CD14-positive monocyte (primary cell): ENCODE measurements around the gene TNIP1. TPM values are rescaled to one million over a fixed set of nuclear protein-coding genes. Genes with fewer than 3 reads are reported as not detected.
A peak's percentile ranks its signal among the peaks of the same experiment; 100 is the strongest.

Experiments used
- DNase-seq, 3 donors: peaks; one replicate each; pipeline ENCODE4 v3.0.0-alpha.2; 2011 to 2022
- H2AFZ ChIP-seq: 2 replicates; pipeline ENCODE4 v1.6.0; 2012; ENCODE audit warnings: mild to moderate bottlenecking, low read depth, low read length, inconsistent platforms; ENCODE audit not compliant: insufficient read depth, poor library complexity, severe bottlenecking
- H3K27ac ChIP-seq, 2 donors: 1 replicate in 1 of 2; 2 replicates in 1 of 2; pipeline ENCODE4 v1.5.1; 2012 to 2013; ENCODE audit warnings: low read length in 2 of 2, control low read depth in 1 of 2, inconsistent platforms in 1 of 2, low read depth in 1 of 2, mild to moderate bottlenecking in 1 of 2
- H3K27me3 ChIP-seq, 2 donors: one replicate each; pipeline versions ENCODE4 v1.6.0 to v1.6.1; 2011 to 2013; ENCODE audit warnings: low read length in 2 of 2; ENCODE audit not compliant: control insufficient read depth in 2 of 2, insufficient read depth in 2 of 2
- H3K36me3 ChIP-seq, 2 donors: replicated peaks in 1 of 2; 1 replicate in 1 of 2; 2 replicates in 1 of 2; pipeline versions ENCODE4 v1.5.1 to v1.6.1; 2012 to 2013; ENCODE audit warnings: low read length in 2 of 2, control low read depth in 1 of 2, inconsistent platforms in 1 of 2, mild to moderate bottlenecking in 1 of 2; ENCODE audit not compliant: insufficient read depth in 2 of 2, control insufficient read depth in 1 of 2
- H3K4me1 ChIP-seq, 2 donors: 1 replicate in 1 of 2; 2 replicates in 1 of 2; pipeline versions ENCODE4 v1.5.1 to v1.6.1; 2012 to 2013; ENCODE audit warnings: low read length in 2 of 2, control low read depth in 1 of 2, inconsistent platforms in 1 of 2, mild to moderate bottlenecking in 1 of 2, moderate library complexity in 1 of 2; ENCODE audit not compliant: insufficient read depth in 2 of 2, control insufficient read depth in 1 of 2
- H3K4me2 ChIP-seq: replicated peaks from 2 replicates; pipeline ENCODE3; 2012; ENCODE audit warnings: low read length, moderate library complexity, mild to moderate bottlenecking; ENCODE audit not compliant: poor library complexity, severe bottlenecking; ENCODE audit errors: extremely low read depth
- H3K4me3 ChIP-seq, 3 experiments: fragments of 200-600 bp in 1 of 3; sonication (generic) in 1 of 3; replicated peaks in 1 of 3; 1 replicate in 2 of 3; 2 replicates in 1 of 3; pipeline ENCODE4 v1.5.1; 2011 to 2013; ENCODE audit warnings: low read length in 3 of 3, mild to moderate bottlenecking in 3 of 3, control low read depth in 2 of 3, low read depth in 2 of 3, inconsistent platforms in 1 of 3, moderate library complexity in 1 of 3
- H3K79me2 ChIP-seq: 2 replicates; pipeline ENCODE4 v1.6.0; 2012; ENCODE audit warnings: mild to moderate bottlenecking, control low read depth, inconsistent platforms, low read length, moderate library complexity; ENCODE audit not compliant: insufficient read depth
- H3K9ac ChIP-seq: 2 replicates; pipeline ENCODE4 v1.6.0; 2017; ENCODE audit warnings: low read length, mild to moderate bottlenecking; ENCODE audit not compliant: insufficient read depth, poor library complexity, severe bottlenecking
- H3K9me3 ChIP-seq, 2 donors: replicated peaks in 1 of 2; 1 replicate in 1 of 2; 2 replicates in 1 of 2; pipeline versions ENCODE4 v1.5.1 to v1.6.1; 2012 to 2013; ENCODE audit warnings: low read length in 2 of 2, control low read depth in 1 of 2; ENCODE audit not compliant: control insufficient read depth in 1 of 2, insufficient read depth in 1 of 2
- H4K20me1 ChIP-seq: 2 replicates; pipeline ENCODE4 v1.6.0; 2012; ENCODE audit warnings: mild to moderate bottlenecking, low read length, control low read depth, moderate library complexity; ENCODE audit not compliant: insufficient read depth
- H3K27ac Mint-ChIP-seq, 7 donors: one replicate each; pipeline ENCODE4 v1.8.0; 2020; ENCODE audit warnings: mild to moderate bottlenecking in 7 of 7, mixed read lengths in 7 of 7, moderate library complexity in 6 of 7, inconsistent platforms in 2 of 7
- H3K27me3 Mint-ChIP-seq, 3 donors: one replicate each; pipeline ENCODE4 v1.8.0; 2021 to 2022; ENCODE audit warnings: low read depth in 3 of 3, mild to moderate bottlenecking in 3 of 3, mixed read lengths in 3 of 3, moderate library complexity in 3 of 3, inconsistent platforms in 1 of 3
- H3K36me3 Mint-ChIP-seq, 2 donors: one replicate each; pipeline ENCODE4 v1.8.0; 2020; ENCODE audit warnings: mixed read lengths in 2 of 2, inconsistent platforms in 1 of 2, mild to moderate bottlenecking in 1 of 2
- H3K4me1 Mint-ChIP-seq: one replicate; pipeline ENCODE4 v1.8.0; 2020; ENCODE audit warnings: mild to moderate bottlenecking, mixed read lengths
- H3K4me3 Mint-ChIP-seq, 2 donors: one replicate each; pipeline ENCODE4 v1.8.0; 2020; ENCODE audit warnings: mild to moderate bottlenecking in 2 of 2, mixed read lengths in 2 of 2, moderate library complexity in 1 of 2
- H3K9me3 Mint-ChIP-seq, 7 donors: one replicate each; pipeline ENCODE4 v1.8.0; 2020 to 2022; ENCODE audit warnings: mixed read lengths in 7 of 7, mild to moderate bottlenecking in 6 of 7, moderate library complexity in 6 of 7, inconsistent platforms in 2 of 7
- CTCF ChIP-seq: fragments of 200-600 bp; IDR thresholded peaks from one replicate; pipeline ENCODE4 v1.8.0; 2022; ENCODE audit warnings: antibody characterized with exemption, mild to moderate bottlenecking
- WGBS: methylation state at CpG from one replicate; pipeline ENCODE4 v1.1.5; 2013; ENCODE audit warnings: missing lambda C conversion rate; ENCODE audit not compliant: insufficient coverage; 5-methylcytosine and 5-hydroxymethylcytosine counted together
- intact Hi-C, 2 donors: fragments of 100-400 bp; cut with micrococcal nuclease; formaldehyde crosslinking; loops; one replicate each; pipeline versions ENCODE4 v1.15.0 to v1.15.1; 2023
- polyA plus RNA-seq, 3 donors: library from polyadenylated mRNA; depleted of rRNA in 1 of 3; unstranded in 2 of 3; stranded (reverse) in 1 of 3; fragments of 300-500 nt in 2 of 3; fragments of >200 nt in 1 of 3; fragmentation: Illumina TruSeq in 2 of 3; gene quantifications; 1 replicate in 2 of 3; 2 replicates in 1 of 3; pipeline ENCODE4 v1.2.3, GENCODE V29; 2012 to 2021

The TNIP1 gene
- polyA plus RNA-seq, 3 donors = 30.8 to 108 (median 46.4) TPM

GRCh38 chr5:151081431-151082281 lies 822 bp upstream of the TNIP1 start:
- peak overlapping the region; percentile 99 for H3K9ac ChIP-seq
- peaks cover 8 to 21% of the 10 kb centered on the region in 2 donors for H3K36me3 ChIP-seq
- Mint-ChIP-seq H3K27ac (peak overlapping the region; percentile 94 to 98 (median 97)), H3K36me3 (peaks cover 27 to 29% of the 10 kb centered on the region in 2 donors), H3K4me3 (peak overlapping the region; percentile 81 to 90), H3K9me3 (no peaks in the 10 kb centered on the region), H3K27me3 (peaks cover 0 to 1% (median 0%) of the 10 kb centered on the region in 3 donors), H3K4me1 (peaks cover 81% of the 10 kb centered on the region)
- intact Hi-C loops = loop anchor here in 1 of 2 donors (2.0 kb wide), 2 partner anchors 13 to 23 kb away; no protein-coding TSS in a partner anchor
- peak overlapping the region; percentile 79 for H3K4me2 ChIP-seq
- peaks cover 73 to 84% of the 10 kb centered on the region in 2 donors for H3K4me1 ChIP-seq
- TF ChIP-seq CTCF = no peak
- no peaks in the 10 kb centered on the region for H3K27me3 ChIP-seq
- peak overlapping the region; percentile 71 to 91 (median 85) for H3K4me3 ChIP-seq
- peak; percentile 71 to 92 (median 86) for DNase-seq
- peaks cover 56% of the 10 kb centered on the region for H3K79me2 ChIP-seq
- peak overlapping the region; percentile 95 to 100 for H3K27ac ChIP-seq
- no peaks in the 10 kb centered on the region for H3K9me3 ChIP-seq
- 0% methylated on average over 4 of the region's 15 CpGs for WGBS
- peaks cover 36% of the 10 kb centered on the region for H4K20me1 ChIP-seq
- peak overlapping the region; percentile 44 for H2AFZ ChIP-seq

GRCh38 chr5:151079838-151080612 lies 809 bp downstream of the TNIP1 start:
- H3K4me3 Mint-ChIP-seq = peak overlapping the region; percentile 72 to 93
- H2AFZ ChIP-seq = peak overlapping the region; percentile 41
- H3K36me3 ChIP-seq = peaks cover 14 to 37% of the 10 kb centered on the region in 2 donors

More at GRCh38 chr5:151079838-151080612, 809 bp downstream of the TNIP1 start:
- Mint-ChIP-seq H3K9me3 (no peaks in the 10 kb centered on the region), H3K27me3 (peaks cover 0 to 1% (median 0%) of the 10 kb centered on the region in 3 donors), H3K27ac (peak overlapping the region; percentile 80 to 97 (median 94)), H3K36me3 (peaks cover 42% of the 10 kb centered on the region in 2 donors), H3K4me1 (peaks cover 81% of the 10 kb centered on the region)
- peaks cover 57 to 81% of the 10 kb centered on the region in 2 donors for H3K4me1 ChIP-seq
- peak overlapping the region; percentile 99 for H3K9ac ChIP-seq
- peak overlapping the region; percentile 56 to 91 (median 85) for H3K4me3 ChIP-seq
- TF ChIP-seq CTCF = no peak
- no peaks in the 10 kb centered on the region for H3K9me3 ChIP-seq
- WGBS = 7% methylated on average over 14 of the region's 21 CpGs
- peaks cover 72% of the 10 kb centered on the region for H3K79me2 ChIP-seq
- H3K27ac ChIP-seq = peak overlapping the region; percentile 95 to 100
- H3K27me3 ChIP-seq = no peaks in the 10 kb centered on the region
- peak in 2 of 3 donors; percentile 62 to 92 for DNase-seq
- peak overlapping the region; percentile 79 for H3K4me2 ChIP-seq
- peaks cover 53% of the 10 kb centered on the region for H4K20me1 ChIP-seq
- intact Hi-C loops = loop anchor here in 1 of 2 donors (2.0 kb wide), 3 partner anchors 15 to 21 kb away; no protein-coding TSS in a partner anchor
